ENCODE measurements around the gene RBFOX2.
"Not testable (repeated sequence)": the region's sequence is repeated elsewhere in the genome, so short reads cannot be mapped to it uniquely, and the experiment has no call there.

The RBFOX2 gene

GRCh38 chr22:36039125-36039524 lies 10.5 kb upstream of the RBFOX2 start:
- DNase-seq: no peak

GRCh38 chr22:36037102-36037758 lies 8.6 kb upstream of the RBFOX2 start:
- no peak for DNase-seq

DNA sequence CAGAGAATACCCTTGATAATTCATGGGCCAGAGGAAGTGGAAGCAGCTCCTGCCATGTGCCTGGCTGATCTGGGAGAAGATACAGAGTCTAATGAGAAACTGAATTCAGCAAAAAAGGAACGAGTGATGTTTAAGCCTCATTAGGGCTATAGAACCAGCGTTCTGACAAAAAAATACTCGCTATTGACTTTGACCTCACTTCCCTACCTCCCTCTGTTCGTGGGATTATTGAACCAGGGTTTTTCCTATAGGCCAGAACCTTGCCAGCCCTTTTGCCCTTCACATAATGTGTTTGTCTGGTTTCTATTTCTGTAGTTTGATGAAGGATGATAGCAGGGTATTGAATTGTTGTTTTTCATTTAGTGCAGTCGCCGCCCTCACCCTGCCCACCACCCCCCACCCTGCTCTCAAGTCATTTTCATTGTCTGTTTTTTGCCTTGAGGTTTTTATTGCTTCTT lies 7.6 kb upstream of the RBFOX2 start:
- no peak for DNase-seq

GRCh38 chr22:36032611-36033010 lies 4.0 kb upstream of the RBFOX2 start:
- DNase-seq: no peak

GRCh38 chr22:36029406-36029755 lies 757 bp upstream of the RBFOX2 start:
- no peak for DNase-seq

GRCh38 chr22:36027935-36028645 lies 534 bp downstream of the RBFOX2 start:
- no peak for DNase-seq

- peak in 1 of 2 donors; percentile 14 for DNase-seq
Measured at GRCh38 chr22:36027579-36027934, 1.1 kb downstream of the RBFOX2 start.

GRCh38 chr22:36026741-36027140 lies 1.9 kb downstream of the RBFOX2 start:
- DNase-seq: no peak

DNA sequence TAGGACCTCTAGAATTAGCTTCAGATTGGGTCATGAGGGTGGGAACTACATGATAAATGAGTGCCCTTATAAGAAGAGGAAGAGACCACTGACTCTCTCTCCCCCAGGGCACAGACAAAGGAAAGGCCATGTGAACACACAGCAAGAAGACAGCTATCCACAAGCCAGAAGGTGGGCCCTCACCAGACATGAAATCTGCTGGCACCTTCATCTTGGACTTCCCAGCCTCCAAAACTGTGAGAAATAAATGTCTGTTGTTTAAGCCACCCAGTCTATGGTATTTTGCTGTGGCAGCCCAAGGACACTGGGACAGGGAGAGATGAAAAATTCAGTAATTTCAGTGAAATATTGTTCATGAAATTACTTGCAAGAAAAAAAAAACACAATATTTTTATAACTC lies 5.9 kb downstream of the RBFOX2 start:
- no peak for DNase-seq

DNA sequence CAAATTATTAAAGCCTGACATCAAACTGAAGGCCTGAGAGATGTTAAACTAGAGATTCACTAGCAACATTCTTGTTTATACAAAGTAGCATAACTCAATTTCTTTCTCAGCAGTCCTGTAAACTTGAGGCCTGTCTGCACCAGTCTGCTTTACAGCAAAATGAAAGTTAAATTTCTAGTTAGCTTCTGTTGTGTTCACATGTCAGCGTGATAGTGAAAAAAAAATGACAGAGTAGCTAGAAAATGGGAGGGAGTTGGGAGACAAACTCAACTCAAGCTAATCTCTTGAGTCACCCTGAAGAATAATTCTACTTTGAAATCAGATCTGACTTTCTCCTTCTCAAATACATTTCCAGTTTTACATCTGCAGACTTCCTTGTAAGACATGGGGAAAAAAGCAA lies 6.5 kb downstream of the RBFOX2 start:
- DNase-seq: no peak

- DNase-seq: no peak
Measured at GRCh38 chr22:36021606-36022153, 6.9 kb downstream of the RBFOX2 start.

DNA sequence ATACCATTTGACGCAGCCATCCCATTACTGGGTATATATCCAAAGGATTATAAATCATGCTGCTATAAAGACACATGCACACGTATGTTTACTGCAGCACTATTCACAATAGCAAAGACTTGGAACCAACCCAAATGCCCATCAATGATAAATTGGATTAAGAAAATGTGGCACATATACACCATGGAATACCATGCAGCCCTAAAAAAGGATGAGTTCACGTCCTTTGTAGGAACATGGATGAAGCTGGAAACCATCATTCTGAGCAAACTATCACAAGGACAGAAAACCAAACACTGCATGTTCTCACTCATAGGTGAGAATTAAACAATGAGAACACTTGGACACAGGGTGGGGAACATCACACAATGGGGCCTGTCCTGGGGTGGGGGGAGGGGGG lies 7.8 kb downstream of the RBFOX2 start:
- DNase-seq: not testable (repeated sequence)

DNA sequence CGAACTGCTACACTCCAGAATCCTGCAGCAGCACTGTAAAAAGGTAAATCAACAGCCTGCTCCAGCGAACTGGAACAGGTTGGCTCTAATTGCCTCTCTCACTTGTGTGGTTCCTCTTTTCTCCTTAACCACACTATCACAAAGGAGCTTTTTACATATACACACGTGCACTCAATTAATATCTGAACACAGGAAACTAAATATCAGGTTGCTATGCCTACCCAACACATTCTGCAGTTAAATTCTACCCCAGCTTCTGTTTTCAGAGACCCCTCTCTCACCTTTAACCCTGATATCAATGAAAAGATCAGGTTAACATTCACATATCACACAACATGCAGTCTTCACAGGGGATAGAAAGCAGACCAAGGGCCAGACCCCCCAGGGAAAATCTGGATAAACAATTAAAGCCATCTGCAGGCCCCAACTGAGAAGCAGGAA lies 11.0 kb downstream of the RBFOX2 start:
- peak in 1 of 2 donors; percentile 25 for DNase-seq

- DNase-seq: no peak
Measured at GRCh38 chr22:36016684-36017083, 11.9 kb downstream of the RBFOX2 start.

- DNase-seq: no peak
Measured at GRCh38 chr22:36015811-36016529, 12.7 kb downstream of the RBFOX2 start.

DNA sequence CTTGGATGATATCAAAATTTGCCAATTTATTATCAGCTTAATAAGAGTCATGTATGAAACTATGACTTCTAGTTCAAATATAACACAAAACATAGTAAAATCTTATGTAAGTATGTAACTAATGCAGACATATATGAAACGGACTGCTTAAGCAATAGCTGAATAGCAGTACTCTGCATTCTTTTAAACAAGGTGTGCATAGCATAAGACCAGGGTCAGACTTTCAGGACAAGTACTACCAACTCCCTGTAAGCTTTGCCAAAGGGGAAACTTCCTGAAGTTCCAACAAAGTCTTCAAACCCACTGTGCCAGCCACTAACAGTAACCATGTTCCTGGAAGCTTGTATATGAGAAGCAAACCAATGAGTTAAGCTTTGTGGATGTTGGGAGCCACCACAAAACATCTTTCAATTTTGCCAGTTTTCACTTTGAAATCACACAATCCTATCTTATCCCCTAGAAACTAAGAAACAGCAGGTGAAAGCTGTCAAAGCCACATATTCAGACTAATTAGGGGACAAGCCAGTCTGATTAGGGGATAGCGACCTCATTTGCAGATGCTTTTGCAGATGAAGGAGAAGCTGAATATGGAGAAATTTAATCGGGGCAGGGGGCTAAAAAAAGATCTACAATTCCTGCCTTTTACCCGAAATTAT lies 13.3 kb downstream of the RBFOX2 start:
- DNase-seq: no peak

GRCh38 chr22:36014546-36015074 lies 14.0 kb downstream of the RBFOX2 start:
- DNase-seq: no peak

DNA sequence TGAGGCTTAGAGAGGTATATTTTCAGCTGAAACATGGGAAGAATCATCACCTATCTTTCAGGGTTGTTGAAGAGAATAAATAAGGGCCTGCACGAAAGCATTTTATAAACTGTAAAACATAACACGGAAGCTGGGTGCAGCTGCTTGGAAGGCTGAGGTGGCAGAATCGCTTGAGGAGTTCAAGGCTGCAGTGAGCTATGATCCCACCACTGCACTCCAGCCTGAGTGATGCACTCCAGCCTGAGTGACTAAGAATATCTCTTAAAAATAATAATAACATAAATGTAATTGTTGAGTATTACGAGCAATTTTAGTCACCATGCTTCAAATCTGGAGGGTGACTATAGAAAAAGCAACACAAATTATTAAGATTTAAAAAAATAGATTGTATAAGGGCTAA lies 16.3 kb downstream of the RBFOX2 start:
- DNase-seq: no peak

DNA sequence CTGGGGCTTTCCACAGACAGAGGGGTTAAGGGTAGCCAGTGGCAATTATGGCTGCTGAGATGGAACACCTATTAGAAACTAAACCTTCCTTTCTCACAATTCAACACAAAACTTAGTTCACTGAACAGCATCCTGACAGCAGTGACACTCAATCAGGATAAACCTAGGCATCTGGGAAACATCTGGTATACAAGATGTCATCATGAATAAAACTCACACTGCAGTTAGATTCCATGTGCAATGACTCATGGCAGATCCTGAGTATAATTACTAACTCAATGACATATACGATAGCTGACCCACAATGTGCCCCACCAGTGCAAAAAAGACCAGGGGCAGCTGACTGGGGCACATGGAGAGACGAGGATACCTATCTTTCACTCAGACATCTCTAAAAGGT lies 17.7 kb downstream of the RBFOX2 start:
- no peak for DNase-seq

GRCh38 chr22:36010090-36010489 lies 18.5 kb downstream of the RBFOX2 start:
- no peak for DNase-seq

DNA sequence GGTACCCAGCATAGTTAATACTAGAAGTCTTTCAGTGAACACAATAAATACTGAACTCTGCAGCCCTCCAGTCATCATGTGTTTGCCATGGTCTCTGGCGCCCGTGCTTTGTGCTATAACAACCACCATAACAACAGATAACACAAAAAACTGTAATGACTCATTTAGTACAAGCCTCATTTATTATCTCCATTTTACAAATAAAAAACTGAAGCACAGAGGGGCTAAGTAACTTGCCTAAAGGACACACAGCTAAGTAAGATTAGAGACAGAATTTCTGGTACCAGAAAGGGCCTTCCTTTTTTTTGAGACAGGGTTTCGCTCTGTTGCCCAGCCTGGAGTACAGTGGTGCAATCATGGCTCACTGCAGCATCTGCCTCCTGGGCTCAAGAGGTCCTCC lies 19.5 kb downstream of the RBFOX2 start:
- no peak for DNase-seq

DNA sequence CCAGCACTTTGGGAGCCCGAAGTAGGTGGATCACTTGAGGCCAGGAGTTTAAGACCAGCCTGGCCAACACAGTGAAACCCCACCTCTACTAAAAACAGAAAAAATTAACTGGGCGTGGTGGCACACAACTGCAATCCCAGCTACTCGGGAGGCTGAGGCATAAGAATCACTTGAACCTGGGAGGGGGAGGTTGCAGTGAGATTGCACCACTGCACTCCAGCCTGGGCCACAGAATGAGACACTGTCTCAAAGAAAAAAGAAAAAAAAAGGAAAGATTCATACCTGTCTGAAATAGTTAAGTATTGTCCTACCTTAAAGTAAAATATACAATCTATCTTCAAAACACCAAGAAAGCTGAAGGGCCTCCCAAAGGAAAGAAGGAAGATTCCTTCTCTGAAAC lies 20.1 kb downstream of the RBFOX2 start:
- DNase-seq: no peak

GRCh38 chr22:36008131-36008530 lies 20.5 kb downstream of the RBFOX2 start:
- DNase-seq: no peak

All from CD4-positive, alpha-beta T cell treated with Interferon alpha-2 for 1 hour (primary cell).